Astrocyte (in vitro differentiated cells and primary cell): ENCODE data around the gene COPS2. TPM values are rescaled to one million over a fixed set of nuclear protein-coding genes. Genes with fewer than 3 reads are reported as not detected.

Experiments
- DNase-seq: peaks from one replicate; pipeline ENCODE4 v3.0.0-alpha.2; 2010; ENCODE audit warnings: low read depth
- FAIRE-seq: peaks from 2 replicates; lab custom pipeline; 2011; peaks lifted over from hg19 to GRCh38; lab: Jason Lieb, UNC
- H2AFZ ChIP-seq: 2 replicates; pipeline ENCODE4 v1.6.0; 2012; ENCODE audit warnings: low read depth, low read length, inconsistent platforms
- H3K27ac ChIP-seq: 2 replicates; pipeline ENCODE4 v1.5.1; 2011; ENCODE audit warnings: low read depth, low read length, inconsistent platforms
- H3K27me3 ChIP-seq: 2 replicates; pipeline ENCODE4 v1.6.0; 2011; ENCODE audit warnings: low read length, inconsistent platforms; ENCODE audit not compliant: insufficient read depth
- H3K36me3 ChIP-seq: 2 replicates; pipeline ENCODE4 v1.5.1; 2011; ENCODE audit warnings: low read length, inconsistent platforms; ENCODE audit not compliant: insufficient read depth
- H3K4me1 ChIP-seq: 2 replicates; pipeline ENCODE4 v1.5.1; 2011; ENCODE audit warnings: low read length, inconsistent platforms; ENCODE audit not compliant: insufficient read depth
- H3K4me2 ChIP-seq: 2 replicates; pipeline ENCODE4 v1.6.0; 2012; ENCODE audit warnings: low read length, inconsistent platforms
- H3K4me3 ChIP-seq: 2 replicates; pipeline ENCODE4 v1.5.1; 2011; ENCODE audit warnings: low read depth, mild to moderate bottlenecking, low read length, inconsistent platforms; ENCODE audit not compliant: insufficient read depth
- H3K79me2 ChIP-seq: 2 replicates; pipeline ENCODE4 v1.6.0; 2012; ENCODE audit warnings: mild to moderate bottlenecking, low read length, inconsistent platforms; ENCODE audit not compliant: insufficient read depth
- H3K9ac ChIP-seq: 2 replicates; pipeline ENCODE4 v1.6.0; 2012; ENCODE audit warnings: mild to moderate bottlenecking, low read length, inconsistent platforms
- H3K9me3 ChIP-seq: 2 replicates; pipeline ENCODE4 v1.5.1; 2012; ENCODE audit warnings: low read depth, mild to moderate bottlenecking, low read length, inconsistent platforms; ENCODE audit not compliant: insufficient read depth
- H4K20me1 ChIP-seq: 2 replicates; pipeline ENCODE4 v1.6.0; 2012; ENCODE audit warnings: low read length, inconsistent platforms; ENCODE audit not compliant: insufficient read depth
- H3K27ac Mint-ChIP-seq: one replicate; pipeline ENCODE4 v1.8.0; 2021; ENCODE audit warnings: mild to moderate bottlenecking, mixed read lengths; ENCODE audit not compliant: unreplicated experiment
- H3K27me3 Mint-ChIP-seq: one replicate; pipeline ENCODE4 v1.8.0; 2021; ENCODE audit warnings: low read depth, mixed read lengths; ENCODE audit not compliant: unreplicated experiment
- H3K36me3 Mint-ChIP-seq: one replicate; pipeline ENCODE4 v1.8.0; 2021; ENCODE audit warnings: low read depth, mixed read lengths; ENCODE audit not compliant: unreplicated experiment
- H3K4me1 Mint-ChIP-seq: one replicate; pipeline ENCODE4 v1.8.0; 2021; ENCODE audit warnings: low read depth, mixed read lengths; ENCODE audit not compliant: unreplicated experiment
- H3K4me3 Mint-ChIP-seq: one replicate; pipeline ENCODE4 v1.8.0; 2021; ENCODE audit warnings: mild to moderate bottlenecking, moderate library complexity, mixed read lengths; ENCODE audit not compliant: unreplicated experiment
- H3K9me3 Mint-ChIP-seq: one replicate; pipeline ENCODE4 v1.8.0; 2021; ENCODE audit warnings: mild to moderate bottlenecking, mixed read lengths; ENCODE audit not compliant: unreplicated experiment
- CTCF ChIP-seq: IDR thresholded peaks from 2 replicates; pipeline ENCODE4 v1.5.1; 2011; ENCODE audit warnings: low read depth, mild to moderate bottlenecking, inconsistent platforms, low read length, moderate library complexity; ENCODE audit not compliant: insufficient read depth
- EZH2 ChIP-seq: IDR thresholded peaks from 2 replicates; pipeline ENCODE4 v1.6.1; 2012; ENCODE audit warnings: mild to moderate bottlenecking, low read length, inconsistent platforms; ENCODE audit not compliant: insufficient read depth
- total RNA-seq: library from RNA; stranded (reverse); gene quantifications from 2 replicates; pipeline ENCODE4 v1.2.1, GENCODE V29; 2021

Gene COPS2
- total RNA-seq, 1 donor from 2014 or later: 94.3 TPM

GRCh38 chr15:49115062-49115461 is 40.3 kb downstream of the COPS2 start:
- no peak overlapping the region for H3K9ac ChIP-seq
- no peak overlapping the region for H3K4me2 ChIP-seq
- peaks cover 8% of the 10 kb centered on the region for H3K36me3 ChIP-seq
- no peak for DNase-seq
- FAIRE-seq: no peak
- no peaks in the 10 kb centered on the region for H3K4me1 ChIP-seq
- peaks cover 4% of the 10 kb centered on the region for H4K20me1 ChIP-seq
- Mint-ChIP-seq H3K9me3 (peaks cover 9% of the 10 kb centered on the region), H3K36me3 (peaks cover 27% of the 10 kb centered on the region), H3K4me1 (no peaks in the 10 kb centered on the region), H3K27me3 (no peaks in the 10 kb centered on the region), H3K27ac (no peak overlapping the region), H3K4me3 (no peak overlapping the region)
- no peak overlapping the region for H3K27ac ChIP-seq
- TF ChIP-seq CTCF: no peak
- TF ChIP-seq EZH2: no peak
- no peaks in the 10 kb centered on the region for H3K27me3 ChIP-seq
- no peak overlapping the region for H3K4me3 ChIP-seq
- H3K9me3 ChIP-seq: no peaks in the 10 kb centered on the region
- no peak overlapping the region for H2AFZ ChIP-seq
- peaks cover 21% of the 10 kb centered on the region for H3K79me2 ChIP-seq

- no peak overlapping the region for H3K4me3 Mint-ChIP-seq
- Histone ChIP-seq H4K20me1 (peaks cover 4% of the 10 kb centered on the region), H3K36me3 (peaks cover 16% of the 10 kb centered on the region), H3K27ac (no peak overlapping the region), H3K4me2 (no peak overlapping the region), H3K9ac (no peak overlapping the region), H3K9me3 (no peaks in the 10 kb centered on the region), H3K27me3 (no peaks in the 10 kb centered on the region), H3K4me3 (no peak overlapping the region), H3K79me2 (peaks cover 19% of the 10 kb centered on the region), H2AFZ (no peak overlapping the region), H3K4me1 (no peaks in the 10 kb centered on the region)
- H3K27me3 Mint-ChIP-seq: no peaks in the 10 kb centered on the region
- H3K27ac Mint-ChIP-seq: no peak overlapping the region
- FAIRE-seq: no peak
- H3K9me3 Mint-ChIP-seq: peaks cover 9% of the 10 kb centered on the region
- H3K4me1 Mint-ChIP-seq: no peaks in the 10 kb centered on the region
- DNase-seq: no peak
- TF ChIP-seq EZH2 (no peak), CTCF (no peak)
- peaks cover 28% of the 10 kb centered on the region for H3K36me3 Mint-ChIP-seq
Measured at GRCh38 chr15:49110158-49110944, 45.0 kb downstream of the COPS2 start.

DNA sequence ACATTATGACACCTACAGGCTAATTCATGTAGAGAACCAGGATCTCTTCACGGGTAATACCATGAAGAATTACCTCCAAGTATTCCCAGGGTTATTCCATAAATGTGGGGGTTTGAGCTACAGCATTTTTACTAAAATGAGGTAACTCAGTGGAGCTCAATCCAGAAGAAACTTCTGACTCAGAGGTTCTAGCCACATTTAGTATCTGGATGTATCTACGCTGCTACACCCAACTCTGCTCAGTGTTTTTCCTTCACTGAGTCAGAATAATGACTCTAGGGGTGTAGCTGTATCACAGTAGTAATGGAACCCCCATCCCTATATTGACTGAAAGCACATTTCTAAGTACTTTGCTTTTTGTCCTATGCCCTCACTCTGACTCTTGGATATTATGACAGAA is 52.4 kb downstream of the COPS2 start:
- Mint-ChIP-seq H3K4me3 (no peak overlapping the region), H3K9me3 (no peaks in the 10 kb centered on the region), H3K27ac (no peak overlapping the region), H3K36me3 (peaks cover 1% of the 10 kb centered on the region), H3K4me1 (no peaks in the 10 kb centered on the region), H3K27me3 (no peaks in the 10 kb centered on the region)
- Histone ChIP-seq H2AFZ (no peak overlapping the region), H3K4me1 (peaks cover 3% of the 10 kb centered on the region), H4K20me1 (no peaks in the 10 kb centered on the region), H3K27me3 (no peaks in the 10 kb centered on the region), H3K9ac (no peak overlapping the region), H3K4me2 (no peak overlapping the region), H3K79me2 (no peaks in the 10 kb centered on the region), H3K27ac (no peak overlapping the region), H3K4me3 (no peak overlapping the region), H3K36me3 (peaks cover 14% of the 10 kb centered on the region), H3K9me3 (no peaks in the 10 kb centered on the region)
- DNase-seq: peak; percentile 61
- peak; percentile 52 for FAIRE-seq
- TF ChIP-seq CTCF (no peak), EZH2 (no peak)
